Myocyte (in vitro differentiated cells): Measurements from ENCODE around the gene CCDC187. TPM values are rescaled to one million over a fixed set of nuclear protein-coding genes. Genes with fewer than 3 reads are reported as not detected.
"Not testable (repeated sequence)": the region's sequence is repeated elsewhere in the genome, so short reads cannot be mapped to it uniquely, and the experiment has no call there.

Experiments
- DNase-seq: peaks from one replicate; pipeline ENCODE4 v3.0.0-alpha.2; 2012; ENCODE audit warnings: low read depth
- total RNA-seq: library from RNA; depleted of rRNA; stranded (reverse); fragments of >200 nt; gene quantifications from 2 replicates; pipeline ENCODE4 v1.2.3, GENCODE V29; 2014

Gene CCDC187
- total RNA-seq, 1 donor from 2014 or later = not detected

- no peak for DNase-seq
Measured at GRCh38 chr9:136244122-136244968, 59.5 kb downstream of the CCDC187 start.

- DNase-seq = no peak
Measured at GRCh38 chr9:136243631-136244030, 60.3 kb downstream of the CCDC187 start.

DNA sequence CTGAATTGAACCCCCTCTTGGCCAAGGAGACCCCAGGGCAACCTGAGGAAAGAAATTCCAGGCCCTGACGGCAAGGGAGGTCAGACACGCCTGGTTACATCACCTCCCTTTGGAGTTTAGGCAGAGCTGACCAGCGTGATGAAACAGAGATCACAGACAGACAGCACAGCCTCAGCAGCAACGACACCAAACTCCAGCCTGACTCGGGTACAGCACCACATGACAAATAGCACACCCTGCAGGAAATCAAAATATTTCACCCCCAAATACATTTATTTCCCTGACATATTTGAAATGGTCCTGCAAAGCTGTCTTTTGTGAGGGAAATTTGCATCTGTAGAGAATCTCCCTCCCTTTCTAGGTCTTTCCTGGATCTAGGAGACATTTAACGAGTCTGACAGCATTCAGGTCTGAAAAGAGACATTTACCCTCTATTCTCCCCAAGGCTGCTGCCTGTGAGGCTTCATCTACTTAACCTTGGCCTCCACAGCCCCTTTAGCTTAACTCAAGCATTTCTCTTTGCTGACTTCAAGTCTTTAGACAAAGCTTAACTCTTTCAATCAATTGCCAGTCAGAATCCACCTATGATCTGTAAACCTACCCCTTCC, 60.9 kb downstream of the CCDC187 start:
- no peak for DNase-seq

DNA sequence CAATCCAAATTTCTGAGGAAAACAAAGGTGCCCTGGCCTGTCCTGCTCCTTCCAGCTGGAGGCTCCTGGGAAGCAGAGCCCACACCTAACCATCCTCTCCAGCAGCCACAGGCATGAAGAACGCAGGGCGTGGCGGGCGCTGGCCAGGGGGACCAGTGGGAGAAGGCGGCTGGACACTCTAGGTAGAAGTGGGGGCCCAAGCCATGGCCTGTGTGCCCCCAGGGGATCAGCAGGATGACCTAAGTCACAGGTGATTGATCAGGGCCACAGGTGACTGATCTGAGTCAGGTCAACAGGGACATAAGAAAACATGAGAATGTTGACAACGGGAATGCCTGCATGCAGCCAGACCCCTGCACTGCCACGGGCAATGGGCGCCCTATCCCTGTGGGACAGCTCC, 61.6 kb downstream of the CCDC187 start:
- no peak for DNase-seq

- DNase-seq = no peak
Measured at GRCh38 chr9:136241542-136241941, 62.4 kb downstream of the CCDC187 start.

DNA sequence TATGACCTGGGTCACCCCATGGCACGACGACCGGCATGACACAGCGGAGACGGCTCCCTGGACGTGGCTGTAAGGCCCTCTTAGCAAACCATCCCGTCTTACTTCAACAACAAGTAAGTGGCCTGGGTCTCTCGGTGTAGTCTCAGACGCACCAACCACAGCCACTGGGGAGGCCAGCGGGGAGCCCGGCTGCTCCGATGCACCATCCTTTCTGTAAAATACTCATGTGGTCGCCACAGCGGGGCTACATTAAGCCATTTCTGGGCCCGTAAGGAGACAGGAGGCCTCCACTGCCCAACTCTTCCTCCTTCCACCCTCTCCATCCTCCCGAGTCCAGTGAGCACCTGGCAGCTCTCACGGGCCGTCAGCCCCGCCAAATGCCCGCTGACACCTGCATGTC, 63.0 kb downstream of the CCDC187 start:
- DNase-seq = no peak

DNA sequence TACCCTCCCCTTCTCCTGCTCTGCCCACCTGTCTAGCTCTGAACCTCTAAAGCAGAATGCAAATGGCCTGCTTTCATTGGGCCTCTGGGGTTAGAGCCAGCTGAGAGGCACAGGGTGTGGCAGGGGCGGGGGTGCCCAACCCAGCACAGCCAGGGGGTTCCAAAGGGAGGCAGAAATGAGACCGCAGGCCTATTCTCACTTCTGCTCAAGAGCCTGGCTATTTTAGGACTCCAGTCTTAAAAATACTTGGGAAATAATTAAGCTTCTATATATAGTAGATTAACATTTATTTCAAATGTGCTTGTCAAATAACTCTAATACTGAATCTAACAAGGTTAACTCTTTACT, 63.9 kb downstream of the CCDC187 start:
- peak; percentile 61 for DNase-seq

DNA sequence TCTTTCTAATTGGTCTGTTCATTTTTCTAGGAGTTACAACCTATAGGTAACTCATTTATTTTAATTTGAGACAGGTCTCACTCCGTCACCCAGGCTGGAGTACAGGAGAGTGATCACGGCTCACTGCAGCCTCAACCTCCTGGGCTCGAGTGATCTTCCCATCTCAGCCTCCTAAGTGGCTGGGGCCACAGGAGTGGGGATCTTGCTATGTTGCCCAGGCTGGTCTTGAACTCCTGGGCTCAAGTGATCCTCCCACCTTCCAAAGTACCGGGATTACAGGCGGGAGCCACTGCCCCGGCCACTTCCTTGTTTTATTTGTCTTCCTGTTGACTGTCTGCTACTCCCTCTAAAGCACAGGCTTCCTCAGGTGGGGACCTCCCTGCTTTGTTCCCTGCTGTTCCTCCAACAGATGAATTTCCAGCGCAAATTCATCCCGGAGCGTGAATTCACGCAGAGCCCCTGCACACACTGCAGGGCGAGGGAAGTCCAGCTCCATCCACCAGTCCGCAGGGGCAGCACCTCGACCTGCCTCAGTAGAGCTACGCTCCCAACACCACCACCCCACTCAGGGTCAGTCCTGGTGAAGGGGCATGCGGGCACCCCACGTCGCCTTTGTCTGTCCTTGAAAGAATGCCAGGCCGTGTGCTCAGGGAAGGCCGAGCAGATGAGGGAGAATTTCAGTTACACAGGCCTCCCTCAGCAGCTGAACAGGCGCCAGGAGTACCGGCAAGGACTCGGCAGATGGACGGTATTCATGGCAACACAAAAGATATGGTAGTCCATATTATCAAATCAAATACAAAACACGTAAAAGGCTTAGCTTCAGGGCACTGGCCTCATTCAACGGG, 64.5 kb downstream of the CCDC187 start:
- no peak for DNase-seq

GRCh38 chr9:136238342-136238732, 65.6 kb downstream of the CCDC187 start:
- DNase-seq = peak; percentile 6

DNA sequence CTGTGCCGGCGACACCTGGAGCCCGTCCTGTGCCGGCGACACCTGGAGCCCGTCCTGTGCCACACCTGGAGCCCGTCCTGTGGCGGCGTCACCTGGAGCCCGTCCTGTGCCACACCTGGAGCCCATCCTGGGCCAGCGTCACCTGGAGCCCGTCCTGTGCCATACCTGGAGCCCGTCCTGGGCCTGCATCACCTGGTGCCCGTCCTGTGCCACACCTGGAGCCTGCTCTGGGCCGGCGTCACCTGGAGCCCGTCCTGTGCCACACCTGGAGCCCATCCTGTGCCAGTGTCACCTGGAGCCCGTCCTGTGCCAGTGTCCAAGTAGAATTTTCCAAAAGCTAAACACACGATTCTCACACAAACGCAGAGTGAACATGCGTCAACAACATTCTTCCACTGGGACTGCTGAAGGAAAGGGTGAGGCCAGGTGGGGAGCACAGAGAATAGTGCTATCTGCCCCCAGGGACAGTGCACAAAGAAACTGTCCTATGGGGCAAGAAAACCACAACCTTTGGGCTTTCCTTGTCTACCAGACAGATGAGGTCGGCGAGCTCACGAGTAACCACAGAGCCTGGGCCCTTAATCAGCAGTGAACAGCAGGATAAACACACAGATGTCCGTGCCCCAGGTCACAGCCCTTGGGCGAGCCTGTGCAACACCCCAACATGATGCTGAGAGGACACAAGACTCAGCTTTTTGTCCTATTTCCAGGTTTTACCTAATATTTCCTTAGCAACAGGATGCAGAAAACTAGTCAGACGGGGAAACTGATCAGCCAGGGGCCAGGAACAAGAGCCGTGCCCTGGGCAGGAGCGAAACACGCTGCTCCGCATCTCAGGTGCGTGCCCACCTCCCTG, 66.2 kb downstream of the CCDC187 start:
- DNase-seq = peak; percentile 23

DNA sequence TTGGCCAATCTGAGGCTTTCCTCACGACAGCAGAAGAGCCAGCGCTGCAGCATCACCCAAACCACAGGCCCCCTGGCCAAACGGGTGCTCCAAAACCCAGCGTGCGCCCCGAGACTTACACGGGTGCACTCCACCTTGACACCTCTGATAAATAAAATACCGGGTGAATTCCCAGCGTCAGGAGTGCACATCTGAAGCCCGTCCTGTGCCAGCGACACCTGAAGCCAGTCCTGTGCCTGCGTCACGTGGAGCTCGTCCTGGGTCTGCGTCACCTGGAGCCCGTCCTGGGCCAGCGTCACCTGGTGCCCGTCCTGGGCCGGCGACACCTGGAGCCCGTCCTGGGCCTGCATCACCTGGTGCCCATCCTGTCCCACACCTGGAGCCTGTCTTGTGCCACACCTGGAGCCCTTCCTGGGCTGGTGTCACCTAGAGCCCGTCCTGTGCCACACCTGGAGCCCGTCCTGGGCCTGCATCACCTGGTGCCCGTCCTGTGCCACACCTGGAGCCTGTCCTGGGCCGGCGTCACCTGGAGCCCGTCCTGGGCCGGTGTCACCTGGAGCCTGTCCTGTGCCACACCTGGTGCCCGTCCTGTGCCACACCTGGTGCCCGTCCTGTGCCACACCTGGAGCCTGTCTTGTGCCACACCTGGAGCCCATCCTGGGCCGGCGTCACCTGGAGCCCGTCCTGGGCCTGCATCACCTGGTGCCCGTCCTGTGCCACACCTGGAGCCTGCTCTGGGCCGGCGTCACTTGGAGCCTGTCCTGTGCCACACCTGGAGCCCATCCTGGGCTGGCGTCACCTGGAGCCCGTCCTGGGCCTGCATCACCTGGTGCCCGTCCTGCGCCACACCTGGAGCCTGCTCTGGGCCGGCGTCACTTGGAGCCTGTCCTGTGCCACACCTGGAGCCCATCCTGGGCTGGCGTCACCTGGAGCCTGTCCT, 67.2 kb downstream of the CCDC187 start:
- DNase-seq = not testable (repeated sequence)

- DNase-seq = no peak
Measured at GRCh38 chr9:136235709-136236455, 68.0 kb downstream of the CCDC187 start.

DNA sequence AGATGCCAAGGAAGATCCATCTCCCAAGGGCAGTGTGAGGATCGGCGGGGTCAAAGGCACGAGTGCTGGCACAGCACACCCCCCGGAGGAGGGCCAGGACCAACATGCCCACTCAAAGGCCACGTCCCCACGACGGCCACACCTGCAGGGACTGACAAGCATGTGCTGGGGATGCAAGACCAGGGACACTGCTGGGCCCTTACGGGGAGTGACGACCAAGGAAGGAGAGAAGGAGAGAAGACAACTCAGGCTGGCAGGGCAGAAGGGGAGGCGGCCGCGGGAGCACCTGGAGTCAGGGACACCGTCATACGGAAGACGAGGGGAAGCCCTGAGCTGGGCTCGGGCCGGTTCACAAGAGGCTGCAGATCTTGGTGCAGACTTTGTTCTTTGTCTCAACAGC, 68.7 kb downstream of the CCDC187 start:
- no peak for DNase-seq

GRCh38 chr9:136234597-136234996, 69.3 kb downstream of the CCDC187 start:
- DNase-seq = no peak

DNA sequence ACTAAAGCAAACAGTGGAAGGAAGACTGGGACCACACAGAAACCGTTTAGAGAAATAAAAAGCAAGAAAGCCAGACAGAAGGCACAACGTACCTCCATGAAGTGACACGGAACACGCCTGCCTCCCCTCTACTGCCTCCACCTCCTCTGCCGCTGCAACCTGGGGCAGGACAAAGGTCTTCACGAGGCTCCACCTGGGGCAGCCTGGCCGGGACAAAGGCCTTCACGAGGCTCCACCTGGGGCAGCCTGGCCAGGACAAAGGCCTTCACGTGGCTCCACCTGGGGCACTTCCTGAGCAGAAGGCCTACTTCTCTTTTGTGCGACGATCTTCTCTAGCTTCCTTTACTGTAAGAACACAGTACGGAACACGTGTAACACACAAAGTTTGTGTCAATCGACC, 70.0 kb downstream of the CCDC187 start:
- no peak for DNase-seq

GRCh38 chr9:136233411-136233810, 70.5 kb downstream of the CCDC187 start:
- no peak for DNase-seq

DNA sequence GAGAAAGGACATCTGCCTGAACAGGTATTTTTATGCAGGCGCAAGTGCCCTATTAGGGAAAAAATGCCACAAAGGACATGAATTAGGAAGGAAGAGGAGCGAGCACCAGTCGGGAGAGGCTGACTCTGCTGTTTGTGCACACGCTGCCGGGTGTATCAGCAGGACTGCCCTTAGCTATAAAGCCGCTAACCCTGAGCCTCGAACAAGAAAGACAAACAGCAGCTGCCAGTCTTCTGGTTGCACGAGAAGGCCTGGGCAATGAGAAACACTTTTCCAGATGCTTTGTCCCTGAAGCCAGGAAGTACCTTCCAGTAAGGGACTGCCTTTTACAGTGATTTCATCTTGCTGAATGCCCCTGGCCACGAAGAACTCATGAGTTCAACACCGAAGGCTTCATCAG, 70.9 kb downstream of the CCDC187 start:
- no peak for DNase-seq

DNA sequence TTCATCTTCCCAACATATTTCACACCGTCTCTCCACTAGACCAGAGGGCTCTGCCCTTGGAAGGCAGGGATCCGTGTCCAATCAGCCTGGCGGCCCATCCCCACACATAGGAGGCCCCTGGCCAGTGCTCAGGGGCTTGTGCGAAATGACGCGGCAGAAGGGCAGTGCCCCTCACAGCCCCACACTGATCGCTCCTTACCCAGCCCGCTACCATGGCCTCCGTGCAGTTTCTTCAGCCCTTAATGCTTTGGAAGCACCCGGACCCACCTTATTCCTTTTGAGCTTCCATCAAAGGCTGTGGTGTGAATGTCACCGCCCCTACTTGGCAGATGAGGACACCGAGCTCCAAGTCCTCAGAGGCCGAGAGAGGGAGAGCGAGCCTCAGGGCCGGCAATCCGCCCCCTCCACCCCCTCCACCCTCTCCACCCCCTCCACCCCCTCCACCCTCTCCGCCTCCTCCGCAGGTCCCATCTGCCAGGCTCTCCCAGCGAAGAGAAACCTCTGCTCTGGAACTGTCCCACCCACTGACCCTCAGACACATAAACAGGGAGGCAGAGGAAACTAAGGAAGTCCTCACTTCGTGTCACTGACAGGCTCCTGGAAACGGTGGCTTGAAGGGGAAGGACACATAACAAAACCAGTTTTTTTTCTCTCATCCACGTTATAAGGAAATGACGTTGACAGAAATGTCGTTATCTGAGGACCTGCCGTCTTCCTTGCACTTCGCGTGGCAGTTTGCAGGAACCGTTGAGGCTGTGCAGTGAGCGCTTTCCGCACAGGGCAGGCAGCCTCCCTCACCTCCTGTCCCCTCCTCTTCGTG, 72.2 kb downstream of the CCDC187 start:
- DNase-seq = no peak
